Mucosa of rectum (tissue), 2 donors: ENCODE data around the gene NPEPL1.

Source experiments
- H3K27ac ChIP-seq, 2 donors: one replicate each; pipeline ENCODE4 v1.7.0; 2013; ENCODE audit warnings: inconsistent platforms in 2 of 2, low read depth in 2 of 2, low read length in 2 of 2
- H3K27me3 ChIP-seq, 2 donors: one replicate each; pipeline ENCODE4 v1.7.0; 2013; ENCODE audit warnings: low read length in 2 of 2; ENCODE audit not compliant: control insufficient read depth in 2 of 2, insufficient read depth in 2 of 2
- H3K36me3 ChIP-seq, 2 donors: one replicate each; pipeline ENCODE4 v1.7.0; 2013; ENCODE audit warnings: low read length in 2 of 2; ENCODE audit not compliant: control insufficient read depth in 2 of 2, insufficient read depth in 2 of 2
- H3K4me1 ChIP-seq, 2 donors: one replicate each; pipeline ENCODE4 v1.7.0; 2013; ENCODE audit warnings: low read length in 2 of 2, mild to moderate bottlenecking in 1 of 2; ENCODE audit not compliant: control insufficient read depth in 2 of 2, insufficient read depth in 2 of 2
- H3K4me3 ChIP-seq, 2 donors: one replicate each; pipeline ENCODE4 v1.7.0; 2013; ENCODE audit warnings: low read length in 2 of 2
- H3K9ac ChIP-seq, 2 donors: one replicate each; pipeline ENCODE4 v1.7.0; 2013; ENCODE audit warnings: low read length in 2 of 2, low read depth in 1 of 2, mild to moderate bottlenecking in 1 of 2
- H3K9me3 ChIP-seq, 2 donors: one replicate each; pipeline ENCODE4 v1.7.0; 2013; ENCODE audit warnings: low read length in 2 of 2; ENCODE audit not compliant: control insufficient read depth in 2 of 2
- donor health status: healthy.
- donor health status: Normal muscosa, but diverticular disease.

NPEPL1 gene

DNA sequence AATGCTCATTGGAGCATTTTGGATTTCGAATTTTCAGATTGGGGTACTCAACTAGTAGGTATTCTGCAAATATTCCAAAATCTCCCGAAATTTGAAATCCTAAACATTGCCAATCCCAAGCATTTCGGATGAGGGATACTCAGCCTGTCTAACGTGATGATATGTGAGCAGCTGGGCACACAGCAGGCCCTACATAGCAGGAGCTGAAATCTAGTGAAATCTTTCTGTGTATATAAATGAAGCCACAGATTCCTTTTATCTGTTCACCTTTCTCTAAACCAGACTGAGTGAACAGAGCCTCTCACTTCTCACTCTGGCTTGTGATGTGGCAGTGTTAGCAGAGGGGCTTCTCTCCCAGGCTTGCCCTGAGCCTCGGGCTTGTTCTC is 23.7 kb upstream of the NPEPL1 start:
- Histone ChIP-seq H3K4me1 (no peaks in the 10 kb centered on the region), H3K9ac (no peak overlapping the region), H3K4me3 (no peak overlapping the region), H3K27me3 (no peaks in the 10 kb centered on the region), H3K9me3 (no peaks in the 10 kb centered on the region), H3K36me3 (peaks cover 46 to 55% of the 10 kb centered on the region in 2 donors), H3K27ac (no peak overlapping the region)

DNA sequence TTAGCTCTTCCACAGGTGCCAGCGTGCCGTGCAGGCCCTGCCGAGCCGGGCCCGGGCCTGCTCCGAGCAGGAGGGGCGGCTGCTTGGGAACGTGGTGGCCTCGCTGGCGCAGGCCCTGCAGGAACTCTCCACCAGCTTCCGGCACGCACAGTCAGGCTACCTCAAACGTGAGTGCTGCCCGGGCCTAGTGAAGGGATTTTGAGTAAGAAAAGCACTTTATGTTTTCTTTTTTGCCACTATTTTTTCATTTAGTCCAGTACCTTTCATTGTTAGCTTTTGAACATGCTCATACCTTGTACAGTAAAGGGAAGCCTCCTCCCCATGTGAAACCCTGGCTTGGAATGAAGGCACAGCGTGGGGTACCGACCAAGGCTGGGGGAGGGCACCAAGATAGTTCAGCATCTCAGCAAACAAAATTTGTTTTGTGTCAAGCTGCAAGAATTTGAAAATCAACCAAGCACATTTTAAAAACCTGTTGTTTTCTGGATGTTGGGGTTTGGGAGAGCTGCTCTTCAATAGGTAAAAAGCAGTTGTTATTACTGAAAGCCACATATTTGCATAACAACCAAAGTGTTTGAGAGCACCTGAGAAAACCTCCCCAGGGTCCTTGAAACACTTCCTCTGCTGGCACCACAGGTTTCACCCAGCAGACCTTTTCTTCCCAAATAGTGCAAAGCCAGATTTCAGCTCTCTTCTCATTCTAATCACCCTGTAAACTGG is 23.2 kb upstream of the NPEPL1 start:
- Histone ChIP-seq H3K9me3 (no peaks in the 10 kb centered on the region), H3K9ac (no peak overlapping the region), H3K4me3 (no peak overlapping the region), H3K4me1 (no peaks in the 10 kb centered on the region), H3K36me3 (peaks cover 52 to 57% of the 10 kb centered on the region in 2 donors), H3K27me3 (no peaks in the 10 kb centered on the region), H3K27ac (no peak overlapping the region)

DNA sequence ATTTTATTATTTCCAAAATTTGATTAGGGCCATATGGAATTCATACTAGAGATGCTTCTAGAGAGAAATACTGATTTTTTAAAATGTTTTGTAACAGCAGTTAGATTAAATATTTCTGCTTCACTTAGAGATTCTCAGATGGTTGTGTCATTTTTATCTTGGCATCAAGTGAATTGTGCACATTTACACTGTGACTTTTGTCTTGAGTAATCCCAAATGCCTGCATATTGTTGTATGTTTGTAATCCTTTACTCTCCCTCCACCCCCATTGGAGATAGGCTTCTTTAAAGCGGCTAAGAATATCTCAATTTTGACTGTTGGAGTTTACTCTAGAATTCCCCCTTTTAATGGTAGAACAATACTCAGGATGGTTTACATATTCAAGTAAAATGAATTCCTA is 22.5 kb upstream of the NPEPL1 start:
- Histone ChIP-seq H3K36me3 (peaks cover 55 to 60% of the 10 kb centered on the region in 2 donors), H3K4me3 (no peak overlapping the region), H3K4me1 (no peaks in the 10 kb centered on the region), H3K27ac (no peak overlapping the region), H3K9ac (no peak overlapping the region), H3K9me3 (no peaks in the 10 kb centered on the region), H3K27me3 (no peaks in the 10 kb centered on the region)

DNA sequence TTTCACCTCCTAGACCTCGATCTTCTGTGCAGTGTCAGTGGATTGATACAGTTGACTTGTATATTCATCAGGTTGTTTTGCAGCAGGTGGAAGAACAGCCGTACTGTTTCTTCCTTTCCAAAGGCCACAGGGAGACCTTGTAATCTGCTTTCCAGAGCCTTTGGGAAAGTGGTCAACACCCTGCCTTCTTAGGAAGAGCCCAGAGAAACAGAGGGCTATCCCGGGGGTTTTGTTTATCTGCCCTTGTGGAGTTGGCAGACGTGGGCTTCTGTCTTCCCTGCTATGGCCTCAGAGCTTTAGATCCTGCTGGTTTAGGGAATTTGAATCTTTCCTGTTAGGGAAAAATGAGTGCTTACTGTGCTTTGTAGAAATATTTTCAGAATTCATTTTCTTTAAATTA is 21.9 kb upstream of the NPEPL1 start:
- H3K36me3 ChIP-seq: peaks cover 61 to 64% of the 10 kb centered on the region in 2 donors

DNA sequence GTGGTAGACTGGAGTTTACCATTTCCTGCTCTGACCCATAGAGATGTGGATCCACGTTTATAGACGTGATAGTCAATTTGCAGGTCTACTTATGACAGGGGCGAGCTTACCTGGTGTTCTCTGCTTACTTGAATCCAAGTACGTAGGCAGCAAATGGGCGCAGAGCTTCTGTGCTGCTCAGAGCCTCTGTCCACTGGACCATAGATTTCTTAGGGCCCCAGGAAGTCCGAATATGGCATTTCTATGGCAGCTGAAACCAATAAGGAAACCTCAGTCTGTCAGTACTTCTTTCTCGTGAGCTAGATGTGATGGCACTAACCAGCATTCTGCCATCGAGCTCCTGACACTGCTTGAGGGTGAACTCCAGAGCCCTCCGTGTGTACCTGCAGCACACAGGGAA is 19.5 kb upstream of the NPEPL1 start:
- no peak overlapping the region for H3K4me3 ChIP-seq
- H3K27ac ChIP-seq: no peak overlapping the region
- H3K9ac ChIP-seq: no peak overlapping the region
- no peaks in the 10 kb centered on the region for H3K4me1 ChIP-seq
- no peaks in the 10 kb centered on the region for H3K27me3 ChIP-seq
- H3K9me3 ChIP-seq: no peaks in the 10 kb centered on the region
- H3K36me3 ChIP-seq: peaks cover 60 to 70% of the 10 kb centered on the region in 2 donors

More for the DNA sequence above, 21.9 kb upstream of the NPEPL1 start:
- Histone ChIP-seq H3K27me3 (no peaks in the 10 kb centered on the region), H3K9me3 (no peaks in the 10 kb centered on the region), H3K4me3 (no peak overlapping the region), H3K9ac (no peak overlapping the region), H3K4me1 (no peaks in the 10 kb centered on the region), H3K27ac (no peak overlapping the region)

DNA sequence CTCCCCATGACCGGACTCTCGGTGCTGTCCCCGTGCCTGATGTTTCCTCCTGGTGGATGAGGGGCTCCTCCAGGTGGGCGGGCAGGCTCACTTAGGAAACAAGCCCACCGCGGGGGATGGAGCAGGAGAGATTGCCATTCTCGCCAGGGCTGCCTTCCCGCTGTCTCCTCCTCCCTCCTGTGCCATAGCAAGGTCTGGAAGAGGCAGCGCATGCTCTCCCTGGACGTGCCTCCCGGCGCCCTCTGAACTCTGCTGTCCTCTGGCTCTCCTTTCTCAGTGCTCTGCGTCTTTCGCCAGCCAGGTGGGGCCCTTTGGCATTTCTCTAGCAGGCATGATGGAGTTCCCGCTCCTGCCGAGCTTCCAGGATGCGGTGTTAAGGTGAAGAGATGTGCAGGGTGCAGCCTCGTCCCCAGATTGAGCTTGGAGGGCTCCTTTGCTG is 17.4 kb upstream of the NPEPL1 start:
- no peak overlapping the region for H3K9ac ChIP-seq
- no peak overlapping the region for H3K4me3 ChIP-seq
- H3K36me3 ChIP-seq: peaks cover 59 to 66% of the 10 kb centered on the region in 2 donors
- no peak overlapping the region for H3K27ac ChIP-seq
- no peaks in the 10 kb centered on the region for H3K27me3 ChIP-seq
- H3K4me1 ChIP-seq: no peaks in the 10 kb centered on the region
- H3K9me3 ChIP-seq: no peaks in the 10 kb centered on the region

DNA sequence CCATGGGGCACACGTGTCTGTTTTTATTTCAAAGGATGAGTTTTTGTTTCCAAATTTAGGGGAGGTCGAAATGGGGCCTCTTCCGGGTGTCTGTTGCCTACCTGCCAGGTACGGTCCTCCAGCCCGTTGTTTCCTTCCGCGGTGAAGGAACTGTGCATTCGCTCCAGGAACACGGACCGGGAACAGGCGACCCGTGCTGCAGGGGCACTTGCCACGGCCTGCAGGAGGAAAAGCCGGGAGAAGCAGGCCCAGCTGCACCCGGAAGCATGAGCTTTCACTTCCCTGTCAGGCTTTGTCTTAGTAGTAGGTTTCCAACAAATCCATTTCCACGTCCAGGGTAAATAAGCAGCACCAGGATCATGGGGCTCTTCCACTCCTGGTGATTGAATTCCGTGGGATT is 17.0 kb upstream of the NPEPL1 start:
- Histone ChIP-seq H3K27ac (no peak overlapping the region), H3K36me3 (peaks cover 59 to 66% of the 10 kb centered on the region in 2 donors), H3K9me3 (no peaks in the 10 kb centered on the region), H3K27me3 (no peaks in the 10 kb centered on the region), H3K9ac (no peak overlapping the region), H3K4me1 (no peaks in the 10 kb centered on the region), H3K4me3 (no peak overlapping the region)

DNA sequence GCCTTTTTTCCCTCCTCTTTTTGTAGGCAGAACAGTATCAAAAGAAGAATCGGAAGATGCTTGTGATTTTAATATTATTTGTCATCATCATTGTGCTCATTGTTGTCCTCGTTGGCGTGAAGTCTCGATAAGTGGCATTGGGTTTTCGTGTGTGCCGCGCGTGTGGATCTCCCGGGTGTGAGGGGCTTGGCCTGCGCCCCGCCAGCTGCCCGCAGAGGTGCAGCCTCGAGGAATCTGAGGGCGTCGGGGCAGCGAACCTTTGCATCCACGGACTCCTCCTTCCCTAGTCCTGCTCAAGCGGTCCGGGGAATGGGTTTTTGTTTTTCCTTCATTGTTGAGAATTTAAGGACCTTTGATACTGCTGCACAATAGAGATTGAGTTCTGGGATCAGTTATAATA is 16.4 kb upstream of the NPEPL1 start:
- H3K36me3 ChIP-seq: peaks cover 58 to 63% of the 10 kb centered on the region in 2 donors
- no peaks in the 10 kb centered on the region for H3K27me3 ChIP-seq
- no peak overlapping the region for H3K9ac ChIP-seq
- H3K4me1 ChIP-seq: no peaks in the 10 kb centered on the region
- H3K4me3 ChIP-seq: no peak overlapping the region
- H3K27ac ChIP-seq: no peak overlapping the region
- no peaks in the 10 kb centered on the region for H3K9me3 ChIP-seq

DNA sequence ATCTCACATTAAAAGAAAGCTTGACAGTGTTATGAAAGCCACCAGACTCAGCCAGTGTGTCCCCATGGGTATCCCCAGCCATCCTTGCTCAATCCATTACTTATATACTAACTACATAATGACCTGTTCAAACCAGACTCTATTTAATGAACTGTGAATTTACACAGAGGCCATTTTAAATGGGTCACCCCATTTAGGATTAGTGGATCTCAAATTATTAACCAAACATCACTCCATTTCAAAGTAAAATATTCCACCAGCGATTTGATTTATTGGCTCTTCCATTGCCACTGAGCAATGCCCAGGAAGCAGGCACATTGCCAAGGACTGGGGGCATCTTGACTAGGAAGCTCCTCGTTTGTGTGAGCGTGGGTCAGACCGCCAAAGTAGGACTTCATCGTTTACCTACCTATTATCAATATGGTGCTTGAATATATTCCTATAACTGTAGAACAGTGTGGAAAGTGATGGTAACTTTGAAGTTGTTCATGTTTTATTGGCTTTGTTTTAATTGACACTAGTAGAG is 15.5 kb upstream of the NPEPL1 start:
- no peak overlapping the region for H3K9ac ChIP-seq
- H3K4me3 ChIP-seq: no peak overlapping the region
- H3K27ac ChIP-seq: no peak overlapping the region
- H3K36me3 ChIP-seq: peaks cover 55 to 62% of the 10 kb centered on the region in 2 donors
- no peaks in the 10 kb centered on the region for H3K4me1 ChIP-seq
- no peaks in the 10 kb centered on the region for H3K27me3 ChIP-seq
- no peaks in the 10 kb centered on the region for H3K9me3 ChIP-seq

DNA sequence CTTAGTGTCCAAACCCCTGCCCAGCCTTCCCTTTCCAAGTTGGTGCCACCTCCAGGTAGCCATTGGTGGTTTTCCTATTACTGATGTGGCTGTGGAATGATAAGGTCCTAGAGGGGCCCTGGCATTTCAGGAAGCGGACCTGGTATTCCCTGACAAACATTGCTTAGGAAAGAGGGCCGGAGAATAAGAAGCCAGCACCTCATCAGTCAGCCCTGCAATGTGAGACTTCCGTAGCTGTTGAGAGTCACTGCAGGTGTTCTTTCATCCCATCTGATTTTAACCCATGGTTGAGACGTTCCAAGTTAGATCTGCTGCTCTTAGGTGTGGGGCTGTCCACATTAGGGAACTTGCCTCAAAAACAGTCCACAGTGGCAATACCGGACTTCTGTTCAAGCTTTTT is 14.8 kb upstream of the NPEPL1 start:
- no peak overlapping the region for H3K4me3 ChIP-seq
- no peak overlapping the region for H3K27ac ChIP-seq
- no peaks in the 10 kb centered on the region for H3K27me3 ChIP-seq
- no peak overlapping the region for H3K9ac ChIP-seq
- peaks cover 53 to 59% of the 10 kb centered on the region in 2 donors for H3K36me3 ChIP-seq
- H3K9me3 ChIP-seq: no peaks in the 10 kb centered on the region
- no peaks in the 10 kb centered on the region for H3K4me1 ChIP-seq
